A549 (cell line): ENCODE measurements around the gene FGF14.

Experiments
- CTCF ChIP-seq: fragments of >200 bp; sonication (Bioruptor Twin); formaldehyde crosslinking; IDR thresholded peaks from 3 replicates; pipeline ENCODE4 v1.5.1; 2016
- ESRRA ChIP-seq: fragments of 150-350 bp; IDR thresholded peaks from 2 replicates; pipeline ENCODE4 v1.6.1; 2014; ENCODE audit warnings: mild to moderate bottlenecking, low read length, borderline replicate concordance
- SMC3 ChIP-seq: fragments of >200 bp; sonication (Bioruptor Twin); formaldehyde crosslinking; IDR thresholded peaks from 3 replicates; pipeline ENCODE4 v1.6.1; 2018; ENCODE audit warnings: inconsistent platforms

- TF ChIP-seq SMC3 (no peak), CTCF (no peak), ESRRA (no peak)
Observed at GRCh38 chr13:101915331-101915730, 486.5 kb downstream of the FGF14 start.
